CD4-positive, alpha-beta T cell treated with Interferon alpha-2 for 1 hour (primary cell): ENCODE data around the gene SRGAP2.
"Not testable (repeated sequence)": the region's sequence is repeated elsewhere in the genome, so short reads cannot be mapped to it uniquely, and the experiment has no call there.

ENCODE experiments used
- DNase-seq, 2 donors: peaks; one replicate each; pipeline ENCODE4 v3.0.0-alpha.2; 2020 to 2022

Gene SRGAP2

GRCh38 chr1:206210802-206211201, 7.5 kb downstream of the SRGAP2 start:
- DNase-seq, result not testable (repeated sequence)

DNA sequence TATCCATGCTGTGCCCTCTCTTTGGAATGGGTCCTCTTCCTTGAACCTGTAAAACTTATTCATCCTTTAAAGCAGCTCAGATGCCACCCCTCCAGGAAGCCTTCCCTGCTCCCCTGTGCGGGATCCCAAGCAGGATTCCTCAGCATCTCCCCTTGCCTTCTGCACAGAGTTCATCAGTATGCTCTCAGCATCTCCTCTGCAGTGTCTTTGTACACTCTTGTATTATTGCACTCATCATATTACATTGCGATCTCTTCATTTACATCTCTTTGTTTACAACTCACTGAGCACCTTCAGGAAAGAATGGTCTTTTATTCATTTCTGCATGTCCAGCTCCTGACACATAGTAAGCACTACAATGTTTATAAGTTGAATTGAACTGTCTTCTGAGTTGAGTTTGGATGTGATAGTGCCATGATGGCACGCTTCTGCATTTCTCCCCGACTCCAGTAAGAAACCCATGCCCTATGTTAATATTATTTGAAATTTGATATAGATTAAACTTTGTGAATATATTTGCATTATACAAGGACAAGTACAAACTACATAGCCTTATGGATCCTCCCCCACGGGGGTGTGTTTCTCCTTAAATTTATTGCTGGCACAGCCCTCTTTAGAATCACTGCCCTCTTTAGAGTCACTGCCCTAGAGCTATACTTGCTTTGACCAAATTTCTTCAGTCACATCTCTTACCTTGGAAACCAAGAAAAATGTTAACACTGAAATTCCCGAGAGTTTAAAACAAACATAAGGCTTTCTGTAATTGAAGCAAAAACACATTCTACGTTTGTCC, 12.5 kb downstream of the SRGAP2 start:
- DNase-seq, result not testable (repeated sequence)

- DNase-seq, result not testable (repeated sequence)
Observed at GRCh38 chr1:206218285-206218684, 14.9 kb downstream of the SRGAP2 start.

- DNase-seq, result not testable (repeated sequence)
Observed at GRCh38 chr1:206218765-206219164, 15.4 kb downstream of the SRGAP2 start.

GRCh38 chr1:206219514-206220331, 16.4 kb downstream of the SRGAP2 start:
- not testable (repeated sequence) for DNase-seq

- DNase-seq, result peak; percentile 9 to 15
Observed at GRCh38 chr1:206220332-206221000, 17.1 kb downstream of the SRGAP2 start.

- not testable (repeated sequence) for DNase-seq
Observed at GRCh38 chr1:206221585-206221984, 18.2 kb downstream of the SRGAP2 start.

- not testable (repeated sequence) for DNase-seq
Observed at GRCh38 chr1:206224190-206224776, 20.9 kb downstream of the SRGAP2 start.

GRCh38 chr1:206225386-206225785, 22.0 kb downstream of the SRGAP2 start:
- not testable (repeated sequence) for DNase-seq

DNA sequence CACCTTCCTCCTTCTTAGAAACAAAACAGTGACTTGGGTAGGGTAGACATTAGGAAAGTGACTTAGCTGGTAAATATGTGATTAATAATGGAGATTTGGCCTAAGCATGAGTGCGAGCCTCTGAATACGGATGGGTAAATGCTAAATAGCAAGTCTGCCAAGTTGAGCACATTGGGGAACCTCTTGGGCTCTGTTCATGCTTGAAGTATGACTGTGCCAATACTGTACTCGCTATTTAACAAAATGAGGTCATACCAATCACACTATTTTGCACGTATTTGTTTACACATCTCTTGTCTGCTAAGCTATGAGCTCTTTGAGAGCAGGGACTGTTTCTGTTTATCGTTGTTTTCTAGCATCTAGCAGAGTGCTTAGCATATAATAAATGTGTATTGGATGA, 23.5 kb downstream of the SRGAP2 start:
- DNase-seq, result not testable (repeated sequence)

- not testable (repeated sequence) for DNase-seq
Observed at GRCh38 chr1:206229286-206229685, 25.9 kb downstream of the SRGAP2 start.

DNA sequence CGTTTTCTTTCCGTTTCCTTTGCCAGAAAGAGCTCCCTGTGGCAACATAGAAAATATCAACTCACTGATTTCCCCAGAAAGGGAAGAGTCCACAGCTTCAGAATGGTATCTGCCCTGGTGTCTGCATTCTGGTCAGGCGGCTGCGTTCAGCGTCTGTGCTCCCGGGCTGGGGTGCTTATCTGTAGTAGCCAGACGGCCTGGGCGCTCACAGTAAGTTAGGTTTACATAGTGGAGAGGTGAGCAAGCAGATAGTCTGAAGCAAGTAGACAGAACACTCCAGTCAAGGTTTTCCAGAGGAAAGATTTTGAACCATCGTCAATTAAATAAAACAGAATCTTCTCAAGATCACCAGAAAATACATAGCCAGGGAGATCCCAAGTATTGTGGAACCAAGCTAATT, 28.6 kb downstream of the SRGAP2 start:
- not testable (repeated sequence) for DNase-seq

DNA sequence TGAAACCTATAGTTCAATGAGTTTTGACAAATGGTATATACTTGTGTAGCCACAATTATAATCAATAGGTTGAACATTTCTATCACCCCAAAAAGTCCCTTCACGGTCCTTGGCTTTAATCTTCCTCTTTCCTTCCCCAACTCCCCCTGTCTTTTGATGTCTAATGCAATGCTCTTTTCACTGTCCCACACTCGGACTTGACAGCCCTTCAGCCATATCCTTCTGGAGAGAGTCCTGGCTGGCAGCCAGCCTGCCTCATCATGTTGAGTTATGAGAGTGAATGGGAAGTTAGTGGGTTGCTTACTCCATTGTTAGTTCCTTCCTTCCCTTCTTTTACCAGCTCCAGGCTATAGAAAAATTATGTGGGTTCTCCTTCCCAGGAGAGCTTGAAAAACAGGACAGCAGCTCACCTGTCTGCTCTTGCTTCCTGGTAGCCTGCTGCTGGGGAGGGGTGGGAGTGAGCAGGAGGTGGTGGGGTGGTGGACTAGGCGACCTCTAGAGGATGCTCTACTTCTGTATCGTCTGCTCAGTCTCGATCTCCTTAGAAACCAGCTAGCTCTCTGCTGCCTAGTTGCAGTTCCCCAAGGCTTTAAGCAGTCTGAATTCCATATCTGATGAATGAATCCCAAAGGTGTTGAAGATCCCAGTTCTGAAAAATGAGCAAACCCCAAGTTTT, 29.8 kb downstream of the SRGAP2 start:
- not testable (repeated sequence) for DNase-seq

GRCh38 chr1:206234189-206234916, 31.0 kb downstream of the SRGAP2 start:
- not testable (repeated sequence) for DNase-seq

DNA sequence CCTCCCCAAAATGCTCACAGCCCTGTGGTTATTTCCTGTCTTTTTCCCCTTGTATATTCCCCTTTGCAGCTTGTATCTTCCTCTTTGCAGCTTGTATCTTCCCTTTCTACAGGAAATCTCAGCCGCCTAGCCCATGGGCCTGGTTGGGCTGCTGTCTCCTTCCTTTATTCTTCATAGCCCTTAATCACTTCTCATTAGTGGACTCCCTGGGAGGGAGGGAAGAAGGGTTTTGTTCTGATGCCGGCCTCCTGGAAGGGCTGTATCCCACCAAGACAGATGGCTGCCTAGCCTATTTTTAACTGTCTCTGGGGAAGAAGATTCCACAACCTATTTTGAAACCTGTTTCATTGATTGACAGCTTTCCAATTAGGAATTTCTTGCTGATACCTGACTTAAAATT, 31.8 kb downstream of the SRGAP2 start:
- DNase-seq, result not testable (repeated sequence)

DNA sequence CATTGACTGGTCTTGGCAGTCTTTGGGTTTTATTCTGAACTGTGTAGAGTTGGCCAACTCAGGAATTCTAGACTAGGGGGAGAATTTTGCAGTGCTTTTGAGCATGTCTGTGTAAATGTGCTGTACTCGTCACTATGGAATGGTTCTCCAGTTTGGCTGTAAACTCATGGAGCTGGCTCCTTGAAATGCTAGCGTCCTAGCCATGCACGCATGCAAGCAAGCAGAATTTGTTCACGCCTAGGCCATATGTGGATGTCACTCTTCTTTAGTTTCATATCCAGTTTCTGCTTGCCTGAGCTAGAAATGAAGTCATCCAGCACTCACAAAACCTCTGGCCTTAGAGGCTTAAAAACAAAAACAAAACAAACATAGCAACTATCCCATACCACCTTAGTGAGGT, 36.9 kb downstream of the SRGAP2 start:
- peak in 1 of 2 donors; percentile 44 for DNase-seq

DNA sequence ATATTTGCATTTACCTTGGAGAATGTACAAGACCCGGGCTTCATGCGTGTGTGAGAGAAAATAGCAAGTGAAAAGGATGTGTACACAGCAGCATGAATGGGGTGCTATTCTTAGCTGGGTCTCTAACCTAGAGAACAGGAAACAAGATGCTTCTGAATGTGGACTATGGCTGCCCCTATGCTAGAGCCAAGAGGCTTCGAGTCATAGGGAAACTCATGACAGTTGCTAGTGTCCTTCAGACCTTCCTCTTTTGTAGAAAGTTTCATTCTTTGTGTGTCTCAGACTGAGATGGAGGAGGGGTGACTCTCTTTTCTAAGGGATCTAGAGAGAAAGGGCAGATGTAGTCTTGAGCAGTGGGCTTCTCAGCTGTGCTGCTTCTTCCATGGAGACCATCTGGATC, 40.0 kb downstream of the SRGAP2 start:
- peak; percentile 18 to 61 for DNase-seq

- not testable (repeated sequence) for DNase-seq
Observed at GRCh38 chr1:206245479-206245878, 42.1 kb downstream of the SRGAP2 start.

DNA sequence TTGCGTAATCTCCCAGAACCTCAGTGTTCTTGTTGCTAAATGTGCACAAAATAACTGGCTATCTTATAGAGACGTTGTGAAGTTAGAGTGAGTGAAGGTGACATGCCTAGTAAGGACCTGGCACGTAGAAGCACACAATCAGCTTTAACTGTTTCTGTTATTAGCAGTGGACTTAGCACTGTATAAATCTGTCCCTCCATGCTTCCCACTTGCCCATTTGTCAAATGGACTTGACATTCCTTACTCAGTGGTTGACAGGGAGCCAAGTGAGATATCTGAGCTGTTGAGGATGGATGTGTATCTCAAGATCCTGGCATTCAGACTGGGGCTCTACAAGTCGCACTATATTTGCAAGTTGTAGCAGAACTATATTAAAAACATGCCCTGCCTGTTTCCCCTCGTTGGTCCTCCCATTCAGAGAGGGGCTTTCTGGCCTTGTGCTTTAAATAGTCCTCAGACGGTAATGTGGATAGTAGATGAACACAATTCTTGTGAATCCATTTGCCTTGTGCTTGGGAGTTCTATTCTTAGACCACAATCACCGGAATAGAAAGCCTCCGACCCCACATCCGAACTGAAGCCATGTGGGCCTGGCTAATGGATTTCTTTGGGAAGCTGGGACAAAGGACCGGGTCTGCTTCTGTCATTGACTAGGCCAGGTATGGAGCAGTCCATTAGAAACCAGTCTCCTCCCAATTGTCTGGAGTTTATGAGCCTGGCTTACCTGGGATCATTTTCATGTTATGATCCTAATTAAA, 43.0 kb downstream of the SRGAP2 start:
- DNase-seq, result not testable (repeated sequence)

- DNase-seq, result not testable (repeated sequence)
Observed at GRCh38 chr1:206250953-206251681, 47.8 kb downstream of the SRGAP2 start.
